HG02852 (cell line): ENCODE measurements around the gene AGO4.
"Not testable (repeated sequence)": the region's sequence is repeated elsewhere in the genome, so short reads cannot be mapped to it uniquely, and the experiment has no call there.

ENCODE experiments used
- ATAC-seq: cut with Tn5 transposase; IDR thresholded peaks from one replicate; pipeline ENCODE4 v1.9.1; 2021; ENCODE audit warnings: mild to moderate bottlenecking, moderate library complexity; ENCODE audit not compliant: unreplicated experiment

Gene AGO4

GRCh38 chr1:35863136-35863535 lies 55.3 kb downstream of the AGO4 start:
- no peak for ATAC-seq

- no peak for ATAC-seq
Observed at GRCh38 chr1:35863881-35864625, 56.2 kb downstream of the AGO4 start.

- no peak for ATAC-seq
Observed at GRCh38 chr1:35864813-35865212, 57.0 kb downstream of the AGO4 start.

GRCh38 chr1:35866991-35867390 lies 59.2 kb downstream of the AGO4 start:
- no peak for ATAC-seq

DNA sequence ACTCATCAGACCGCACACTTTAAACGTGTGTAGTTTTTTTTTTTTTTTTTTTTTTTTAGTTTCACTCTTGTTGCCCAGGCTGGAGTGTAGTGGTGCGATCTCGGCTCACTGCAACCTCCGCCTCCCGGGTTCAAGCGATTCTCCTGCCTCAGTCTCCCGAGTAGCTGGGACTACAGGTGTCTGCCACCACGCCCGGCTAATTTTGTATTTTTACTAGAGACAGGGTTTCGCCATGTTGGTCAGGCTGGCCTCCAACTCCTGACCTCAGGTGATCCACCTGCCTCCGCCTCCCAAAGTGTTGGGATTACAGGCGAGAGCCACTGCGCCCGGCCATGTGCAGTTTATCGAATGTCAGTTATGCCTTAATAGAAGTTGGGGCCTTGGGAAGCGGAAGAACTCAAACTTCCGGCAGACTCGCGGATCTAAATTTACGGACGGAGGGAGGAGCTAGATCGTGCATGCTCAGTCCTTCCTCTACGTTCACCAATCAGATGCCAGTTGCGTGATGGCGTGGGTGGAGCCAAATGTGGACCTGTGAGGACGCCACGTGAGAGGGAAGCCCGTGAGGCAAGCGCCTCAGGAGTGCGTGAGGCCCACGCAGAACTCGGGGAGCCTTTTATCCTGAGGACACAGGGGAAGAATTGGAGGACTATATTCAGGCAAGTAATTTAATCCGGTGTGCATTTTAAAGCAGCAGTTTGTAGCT lies 61.6 kb downstream of the AGO4 start:
- not testable (repeated sequence) for ATAC-seq

DNA sequence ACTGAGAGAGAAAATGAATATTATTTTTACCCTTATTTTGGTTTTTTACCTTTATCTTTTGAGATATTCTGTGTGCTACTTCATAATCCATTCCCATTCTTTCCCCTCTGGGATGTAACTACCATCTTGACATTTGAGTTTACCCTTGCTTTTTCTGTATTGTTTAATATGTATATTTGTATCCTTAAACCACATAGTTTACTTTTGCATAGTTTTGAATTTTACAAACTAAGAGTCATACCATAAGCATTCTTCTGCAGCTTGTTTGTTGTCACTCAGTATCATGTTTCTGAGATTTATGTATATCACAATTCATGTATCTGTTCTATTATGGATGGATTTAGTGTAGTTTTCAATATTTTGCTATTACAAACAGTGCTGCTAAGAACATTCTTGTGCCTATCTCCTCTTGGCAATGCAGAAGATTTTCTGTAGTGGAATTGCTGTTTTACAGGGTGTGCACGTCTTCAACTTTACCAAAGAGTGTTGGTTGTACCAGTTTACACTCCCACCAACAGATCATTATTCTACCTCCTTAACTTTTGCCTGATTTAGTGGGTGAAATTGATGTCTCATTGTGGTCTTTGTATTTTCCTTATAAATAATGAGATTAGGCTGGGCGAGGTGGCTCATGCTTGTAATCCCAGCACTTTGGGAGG lies 63.0 kb downstream of the AGO4 start:
- ATAC-seq, result no peak

GRCh38 chr1:35873243-35873750 lies 65.5 kb downstream of the AGO4 start:
- no peak for ATAC-seq

DNA sequence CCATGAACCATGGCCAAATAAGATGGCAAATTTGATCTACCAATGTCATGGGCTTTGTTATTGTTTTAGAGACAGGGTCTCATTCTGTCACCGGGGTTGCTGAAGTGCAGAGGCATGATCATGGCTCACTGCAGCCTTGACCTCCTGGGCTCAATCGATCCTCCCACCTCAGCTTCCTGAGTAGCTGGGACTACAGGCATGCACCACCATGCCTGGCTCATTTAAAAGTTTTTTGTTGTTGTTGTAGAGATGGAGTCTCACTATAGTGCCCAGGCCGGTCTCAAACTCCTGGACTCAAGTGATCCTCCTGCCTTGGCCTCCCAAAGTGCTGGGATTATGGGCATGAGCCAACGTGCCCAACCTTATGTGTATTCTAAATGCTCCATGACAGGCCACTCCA lies 66.3 kb downstream of the AGO4 start:
- not testable (repeated sequence) for ATAC-seq

- ATAC-seq, result no peak
Observed at GRCh38 chr1:35876988-35877387, 69.2 kb downstream of the AGO4 start.

GRCh38 chr1:35881850-35882273 lies 74.0 kb downstream of the AGO4 start:
- ATAC-seq, result no peak

- ATAC-seq, result no peak
Observed at GRCh38 chr1:35882586-35882944, 74.7 kb downstream of the AGO4 start.

GRCh38 chr1:35882945-35883634 lies 75.3 kb downstream of the AGO4 start, which contains the start of gene AGO1:
Gene AGO1, plus strand, starts transcription at chr1:35883209. Its CDS starts 213 bp downstream, at chr1:35883422.
- peak; percentile 73 for ATAC-seq

DNA sequence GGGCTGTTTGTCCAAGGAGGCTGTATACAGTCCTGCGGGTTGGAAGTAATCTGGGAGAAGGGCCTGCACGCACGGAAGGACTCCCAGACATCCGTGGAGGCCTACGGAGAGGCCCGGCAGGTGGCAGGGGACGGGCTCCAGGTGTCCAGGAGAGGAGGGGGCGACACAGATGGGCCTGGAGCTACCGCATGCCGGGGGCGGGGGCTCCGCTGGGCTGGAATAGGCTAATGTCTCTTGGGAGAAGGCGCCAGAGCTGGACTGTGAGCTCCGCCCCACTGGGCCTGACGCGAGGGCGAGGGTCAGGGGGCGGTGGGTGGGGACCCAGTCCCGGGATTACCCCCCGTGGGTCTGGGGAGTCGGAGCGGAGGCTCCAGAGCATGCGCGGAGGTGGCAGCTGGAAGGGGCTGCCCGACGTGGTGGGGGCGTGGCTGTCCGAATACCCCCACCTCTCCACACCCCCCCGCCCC lies 75.9 kb downstream of the AGO4 start:
- peak; percentile 21 for ATAC-seq

DNA sequence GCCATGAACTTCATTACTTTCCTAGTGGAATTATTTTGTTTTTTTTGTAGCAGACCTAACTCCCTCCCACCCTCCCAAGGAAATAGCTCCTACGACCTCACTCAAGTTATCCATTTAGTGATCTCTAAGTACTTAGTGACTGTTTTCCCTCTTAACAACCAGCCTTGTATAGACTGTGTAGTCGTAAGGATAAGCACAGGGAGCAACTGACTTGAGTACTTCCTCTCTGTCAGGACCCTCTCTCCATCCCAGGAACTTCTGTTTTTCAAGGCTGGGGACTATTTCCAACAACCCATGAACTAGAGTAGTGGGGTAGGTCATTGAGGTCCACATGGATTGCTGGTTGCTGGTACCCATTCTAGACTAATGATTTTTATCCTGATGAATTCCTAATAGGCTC lies 77.1 kb downstream of the AGO4 start:
- ATAC-seq, result no peak

GRCh38 chr1:35885961-35886558 lies 78.2 kb downstream of the AGO4 start:
- ATAC-seq, result no peak

GRCh38 chr1:35886577-35887431 lies 79.0 kb downstream of the AGO4 start:
- no peak for ATAC-seq

DNA sequence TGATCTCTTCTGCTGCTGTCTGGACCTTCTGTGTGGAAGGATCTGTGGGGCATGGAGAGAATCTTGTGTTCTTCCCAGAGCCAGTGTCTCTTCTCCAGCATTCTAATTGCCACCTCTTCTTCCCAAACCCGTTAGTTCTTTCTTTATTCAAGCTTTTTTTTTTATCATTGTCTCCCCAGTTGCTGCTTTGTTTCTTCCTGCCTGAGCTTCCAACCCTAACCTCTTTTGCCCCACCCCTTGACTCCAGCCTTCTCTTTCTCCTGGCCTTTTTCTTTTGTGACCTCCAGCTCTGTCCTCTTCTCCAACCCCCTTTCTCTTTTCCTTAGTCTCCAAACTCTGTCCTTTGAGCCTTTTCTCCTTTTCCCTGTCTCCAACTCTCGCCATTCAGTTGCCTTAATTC lies 79.7 kb downstream of the AGO4 start:
- no peak for ATAC-seq

DNA sequence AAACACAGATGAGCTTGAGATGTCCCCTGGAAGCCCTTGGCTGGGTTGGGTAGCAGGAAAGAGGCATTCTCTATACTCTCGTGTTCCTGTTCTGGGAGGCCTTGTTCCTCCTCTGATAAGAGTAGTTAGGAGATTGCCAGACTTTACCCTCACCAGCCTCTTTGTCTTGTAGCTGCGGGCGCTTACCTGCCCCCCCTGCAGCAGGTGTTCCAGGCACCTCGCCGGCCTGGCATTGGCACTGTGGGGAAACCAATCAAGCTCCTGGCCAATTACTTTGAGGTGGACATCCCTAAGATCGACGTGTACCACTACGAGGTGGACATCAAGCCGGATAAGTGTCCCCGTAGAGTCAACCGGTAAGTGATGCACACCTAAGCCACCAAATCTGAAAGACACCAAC lies 80.4 kb downstream of the AGO4 start:
- ATAC-seq, result no peak

- not testable (repeated sequence) for ATAC-seq
Observed at GRCh38 chr1:35888981-35889380, 81.2 kb downstream of the AGO4 start.
